HG02938 (cell line): Measurements from ENCODE around the gene PCDH17.

Experiments
- ATAC-seq: cut with Tn5 transposase; IDR thresholded peaks from one replicate; pipeline ENCODE4 v1.9.1; 2021; ENCODE audit warnings: mild to moderate bottlenecking, moderate library complexity; ENCODE audit not compliant: unreplicated experiment

Gene PCDH17

GRCh38 chr13:57724486-57725272, 93.1 kb downstream of the PCDH17 start:
- no peak for ATAC-seq

- no peak for ATAC-seq
Measured at GRCh38 chr13:57725480-57725879, 93.9 kb downstream of the PCDH17 start.

GRCh38 chr13:57726981-57727380, 95.4 kb downstream of the PCDH17 start:
- no peak for ATAC-seq

- no peak for ATAC-seq
Measured at GRCh38 chr13:57734306-57734705, 102.8 kb downstream of the PCDH17 start.

GRCh38 chr13:57739089-57739488, 107.5 kb downstream of the PCDH17 start:
- no peak for ATAC-seq

- no peak for ATAC-seq
Measured at GRCh38 chr13:57739543-57740190, 108.1 kb downstream of the PCDH17 start.

- no peak for ATAC-seq
Measured at GRCh38 chr13:57740719-57741118, 109.2 kb downstream of the PCDH17 start.

GRCh38 chr13:57748096-57748495, 116.6 kb downstream of the PCDH17 start:
- no peak for ATAC-seq

GRCh38 chr13:57760951-57761350, 129.4 kb downstream of the PCDH17 start:
- ATAC-seq = no peak

- no peak for ATAC-seq
Measured at GRCh38 chr13:57763689-57764088, 132.1 kb downstream of the PCDH17 start.
